ENCODE data around the gene ARSG.
A peak's percentile ranks its signal among the peaks of the same experiment; 100 is the strongest.
"Not testable (repeated sequence)": the region's sequence is repeated elsewhere in the genome, so short reads cannot be mapped to it uniquely, and the experiment has no call there.

Gene ARSG

DNA sequence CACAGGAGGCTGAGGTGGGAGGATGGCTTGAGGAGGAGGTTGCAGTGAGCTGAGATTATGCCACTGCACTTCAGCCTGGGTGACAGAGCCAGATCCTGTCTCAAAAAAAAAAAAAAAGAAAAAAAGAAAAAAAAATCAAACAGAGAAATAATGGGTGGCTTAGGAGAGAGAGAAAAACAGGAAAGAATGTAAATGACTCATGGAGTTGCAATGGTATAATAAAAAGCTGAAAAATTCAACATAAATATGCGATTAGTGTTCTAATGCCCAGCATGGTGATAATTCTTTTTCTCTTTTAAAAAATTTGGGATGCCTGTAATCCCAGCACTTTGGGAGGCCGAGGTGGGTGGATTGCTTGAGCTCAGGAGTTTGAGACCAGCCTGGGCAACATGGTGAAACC is 63.0 kb downstream of the ARSG start:
- H3K9me3 ChIP-seq (ENCODE audit: control insufficient read depth, insufficient read depth, low read length); H3K4me3 ChIP-seq (ENCODE audit: low read depth, low read length); H3K27me3 ChIP-seq (ENCODE audit: control insufficient read depth, insufficient read depth, low read length); H3K4me1 ChIP-seq (ENCODE audit: control insufficient read depth, insufficient read depth, low read length); H3K9ac ChIP-seq (ENCODE audit: low read depth, low read length); H3K27ac ChIP-seq (ENCODE audit: low read depth, low read length); H3K36me3 ChIP-seq (ENCODE audit: control insufficient read depth, insufficient read depth, low read length): not testable (repeated sequence)

DNA sequence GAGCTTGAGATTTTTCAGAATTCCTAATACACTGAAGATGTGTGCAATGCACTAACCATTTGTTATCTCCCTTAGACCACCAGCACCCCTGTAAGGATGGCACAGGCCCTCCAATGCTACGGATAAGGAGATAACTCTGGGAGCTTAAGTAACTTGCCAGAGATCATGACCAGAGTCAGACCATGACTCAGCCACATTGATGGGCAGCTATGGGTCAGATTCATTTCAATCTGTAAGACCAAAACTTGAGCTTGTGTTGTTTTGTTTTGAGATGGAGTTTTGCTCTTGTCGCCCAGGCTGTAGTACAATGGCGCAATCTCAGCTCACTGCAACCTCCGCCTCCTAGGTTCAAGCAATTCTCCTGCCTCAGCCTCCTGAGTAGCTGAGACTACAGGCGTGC is 63.8 kb downstream of the ARSG start:
- H3K9me3 ChIP-seq (ENCODE audit: control insufficient read depth, insufficient read depth, low read length); H3K27ac ChIP-seq (ENCODE audit: low read depth, low read length); H3K4me3 ChIP-seq (ENCODE audit: low read depth, low read length); H3K9ac ChIP-seq (ENCODE audit: low read depth, low read length); H3K36me3 ChIP-seq (ENCODE audit: control insufficient read depth, insufficient read depth, low read length); H3K27me3 ChIP-seq (ENCODE audit: control insufficient read depth, insufficient read depth, low read length); H3K4me1 ChIP-seq (ENCODE audit: control insufficient read depth, insufficient read depth, low read length): not testable (repeated sequence)

GRCh38 chr17:68356520-68356919 is 65.2 kb downstream of the ARSG start:
- Histone ChIP-seq H3K27me3 (ENCODE audit: control insufficient read depth, insufficient read depth, low read length) (no peaks in the 10 kb centered on the region), H3K9me3 (ENCODE audit: control insufficient read depth, insufficient read depth, low read length) (no peaks in the 10 kb centered on the region), H3K4me1 (ENCODE audit: control insufficient read depth, insufficient read depth, low read length) (peaks cover 13% of the 10 kb centered on the region), H3K9ac (ENCODE audit: low read depth, low read length) (no peak overlapping the region), H3K4me3 (ENCODE audit: low read depth, low read length) (no peak overlapping the region), H3K27ac (ENCODE audit: low read depth, low read length) (no peak overlapping the region), H3K36me3 (ENCODE audit: control insufficient read depth, insufficient read depth, low read length) (no peaks in the 10 kb centered on the region)

- H3K36me3 ChIP-seq (ENCODE audit: control insufficient read depth, insufficient read depth, low read length): no peaks in the 10 kb centered on the region
- H3K27me3 ChIP-seq (ENCODE audit: control insufficient read depth, insufficient read depth, low read length): no peaks in the 10 kb centered on the region
- H3K9me3 ChIP-seq (ENCODE audit: control insufficient read depth, insufficient read depth, low read length): no peaks in the 10 kb centered on the region
- no peak overlapping the region for H3K27ac ChIP-seq (ENCODE audit: low read depth, low read length)
- peaks cover 13% of the 10 kb centered on the region for H3K4me1 ChIP-seq (ENCODE audit: control insufficient read depth, insufficient read depth, low read length)
- H3K4me3 ChIP-seq (ENCODE audit: low read depth, low read length): no peak overlapping the region
- H3K9ac ChIP-seq (ENCODE audit: low read depth, low read length): no peak overlapping the region
Measured at GRCh38 chr17:68356949-68357455, 65.7 kb downstream of the ARSG start.

DNA sequence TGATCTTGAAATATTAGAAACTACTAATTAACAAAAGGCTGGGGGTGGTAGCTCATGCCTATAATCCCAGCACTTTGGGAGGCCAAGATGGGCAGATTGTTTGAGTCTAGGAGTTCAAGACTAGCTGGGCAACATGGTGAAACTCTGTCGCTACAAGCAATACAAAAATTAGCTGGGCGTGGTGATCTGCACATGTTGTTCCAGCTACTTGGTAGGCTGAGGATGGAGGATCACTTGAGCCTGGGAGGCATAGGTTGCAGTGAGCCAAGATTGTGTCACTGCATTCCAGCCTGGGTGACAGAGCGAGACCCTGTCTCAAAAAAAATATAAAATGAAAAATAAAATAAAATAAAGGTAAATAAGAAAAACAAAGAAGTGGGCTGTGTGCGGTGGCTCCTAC is 66.6 kb downstream of the ARSG start:
- Histone ChIP-seq H3K4me3 (ENCODE audit: low read depth, low read length) (no peak overlapping the region), H3K27ac (ENCODE audit: low read depth, low read length) (no peak overlapping the region), H3K9ac (ENCODE audit: low read depth, low read length) (no peak overlapping the region), H3K4me1 (ENCODE audit: control insufficient read depth, insufficient read depth, low read length) (peaks cover 13% of the 10 kb centered on the region), H3K9me3 (ENCODE audit: control insufficient read depth, insufficient read depth, low read length) (no peaks in the 10 kb centered on the region), H3K27me3 (ENCODE audit: control insufficient read depth, insufficient read depth, low read length) (no peaks in the 10 kb centered on the region), H3K36me3 (ENCODE audit: control insufficient read depth, insufficient read depth, low read length) (no peaks in the 10 kb centered on the region)

DNA sequence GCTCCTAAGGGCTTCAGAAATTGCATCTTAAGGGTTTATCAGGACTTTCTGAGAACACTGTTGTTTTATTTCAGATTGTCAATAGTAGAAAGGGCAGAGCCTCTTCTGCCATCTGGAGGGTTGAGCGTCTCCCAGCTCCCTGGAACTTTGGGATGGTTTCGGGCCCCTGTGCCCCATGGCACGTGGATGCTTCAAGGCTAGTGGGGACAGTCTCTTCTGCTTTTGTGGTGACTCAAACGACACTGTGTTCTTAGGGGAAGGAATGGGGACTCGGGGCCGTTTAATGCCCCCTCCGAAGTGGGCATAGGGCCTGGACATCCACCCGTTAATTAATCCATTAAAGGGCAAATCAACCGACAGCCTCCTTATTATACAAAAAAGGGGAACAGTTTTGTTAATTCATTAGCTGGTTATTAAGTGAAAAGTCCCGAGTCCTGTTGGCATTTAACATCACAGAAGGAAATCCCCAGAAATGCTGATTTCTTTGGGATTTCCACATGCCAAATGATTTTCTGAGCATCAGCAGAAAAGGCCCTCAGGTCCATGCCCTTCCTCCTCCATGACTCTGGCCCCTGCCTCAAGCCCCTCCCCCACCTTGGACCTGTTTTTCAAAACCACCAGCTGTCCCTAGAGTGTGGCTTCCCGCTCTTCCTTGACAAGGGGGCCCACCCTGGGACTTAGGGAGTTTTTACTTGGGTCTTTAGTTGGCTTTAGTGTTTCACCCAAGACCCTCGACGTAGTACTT is 68.7 kb downstream of the ARSG start:
- Histone ChIP-seq H3K9ac (ENCODE audit: low read depth, low read length) (no peak overlapping the region), H3K9me3 (ENCODE audit: control insufficient read depth, insufficient read depth, low read length) (no peaks in the 10 kb centered on the region), H3K4me1 (ENCODE audit: control insufficient read depth, insufficient read depth, low read length) (peaks cover 13% of the 10 kb centered on the region), H3K27me3 (ENCODE audit: control insufficient read depth, insufficient read depth, low read length) (no peaks in the 10 kb centered on the region), H3K36me3 (ENCODE audit: control insufficient read depth, insufficient read depth, low read length) (no peaks in the 10 kb centered on the region), H3K27ac (ENCODE audit: low read depth, low read length) (peak overlapping the region; percentile 29), H3K4me3 (ENCODE audit: low read depth, low read length) (no peak overlapping the region)

DNA sequence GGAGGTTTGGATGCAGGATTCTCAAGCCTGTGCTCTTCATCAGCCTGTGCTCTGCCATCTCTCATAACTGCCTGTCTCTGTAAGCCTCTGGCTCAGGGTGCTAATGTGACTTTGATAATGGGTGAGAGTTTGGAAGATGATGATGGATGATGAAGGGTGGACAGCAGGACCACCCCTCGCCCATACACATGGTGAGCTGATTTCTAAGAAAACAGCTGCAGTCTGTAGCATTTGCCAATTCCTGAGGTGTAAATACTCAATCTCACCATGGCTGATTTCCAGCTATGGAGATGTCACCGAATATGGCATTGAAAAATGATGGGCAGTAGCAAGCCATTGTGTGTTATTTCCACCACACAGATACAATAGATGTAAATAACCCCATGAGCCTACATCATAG is 74.2 kb downstream of the ARSG start:
- H3K36me3 ChIP-seq (ENCODE audit: control insufficient read depth, insufficient read depth, low read length): no peaks in the 10 kb centered on the region
- no peaks in the 10 kb centered on the region for H3K27me3 ChIP-seq (ENCODE audit: control insufficient read depth, insufficient read depth, low read length)
- peaks cover 9% of the 10 kb centered on the region for H3K4me1 ChIP-seq (ENCODE audit: control insufficient read depth, insufficient read depth, low read length)
- H3K9ac ChIP-seq (ENCODE audit: low read depth, low read length): no peak overlapping the region
- H3K9me3 ChIP-seq (ENCODE audit: control insufficient read depth, insufficient read depth, low read length): no peaks in the 10 kb centered on the region
- H3K4me3 ChIP-seq (ENCODE audit: low read depth, low read length): no peak overlapping the region
- H3K27ac ChIP-seq (ENCODE audit: low read depth, low read length): no peak overlapping the region

DNA sequence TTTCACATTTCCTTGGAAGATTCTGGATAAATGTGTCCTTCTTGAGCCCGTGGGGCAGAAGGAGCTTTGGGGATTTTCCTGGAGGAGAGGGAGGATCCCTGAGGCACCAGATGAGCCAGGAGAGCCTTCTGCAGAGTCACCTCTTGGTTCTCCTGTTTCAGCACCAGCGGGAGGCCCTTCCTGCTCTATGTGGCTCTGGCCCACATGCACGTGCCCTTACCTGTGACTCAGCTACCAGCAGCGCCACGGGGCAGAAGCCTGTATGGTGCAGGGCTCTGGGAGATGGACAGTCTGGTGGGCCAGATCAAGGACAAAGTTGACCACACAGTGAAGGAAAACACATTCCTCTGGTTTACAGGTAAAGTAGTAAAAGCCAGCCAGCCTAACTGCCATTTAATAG is 77.1 kb downstream of the ARSG start:
- Histone ChIP-seq H3K4me3 (ENCODE audit: low read depth, low read length) (no peak overlapping the region), H3K27me3 (ENCODE audit: control insufficient read depth, insufficient read depth, low read length) (no peaks in the 10 kb centered on the region)

GRCh38 chr17:68375566-68375965 is 84.3 kb downstream of the ARSG start:
- Histone ChIP-seq H3K9ac (ENCODE audit: low read depth, low read length) (no peak overlapping the region), H3K9me3 (ENCODE audit: control insufficient read depth, insufficient read depth, low read length) (no peaks in the 10 kb centered on the region), H3K27me3 (ENCODE audit: control insufficient read depth, insufficient read depth, low read length) (no peaks in the 10 kb centered on the region), H3K27ac (ENCODE audit: low read depth, low read length) (no peak overlapping the region), H3K4me1 (ENCODE audit: control insufficient read depth, insufficient read depth, low read length) (peaks cover 14% of the 10 kb centered on the region), H3K36me3 (ENCODE audit: control insufficient read depth, insufficient read depth, low read length) (no peaks in the 10 kb centered on the region), H3K4me3 (ENCODE audit: low read depth, low read length) (no peak overlapping the region)

More for the DNA sequence above, 77.1 kb downstream of the ARSG start:
- Histone ChIP-seq H3K27ac (ENCODE audit: low read depth, low read length) (no peak overlapping the region), H3K9me3 (ENCODE audit: control insufficient read depth, insufficient read depth, low read length) (no peaks in the 10 kb centered on the region), H3K36me3 (ENCODE audit: control insufficient read depth, insufficient read depth, low read length) (no peaks in the 10 kb centered on the region), H3K4me1 (ENCODE audit: control insufficient read depth, insufficient read depth, low read length) (0 out of 2 replicates have a peak, but pooled peaks cover 8% of the 10 kb centered on the region), H3K9ac (ENCODE audit: low read depth, low read length) (no peak overlapping the region)

DNA sequence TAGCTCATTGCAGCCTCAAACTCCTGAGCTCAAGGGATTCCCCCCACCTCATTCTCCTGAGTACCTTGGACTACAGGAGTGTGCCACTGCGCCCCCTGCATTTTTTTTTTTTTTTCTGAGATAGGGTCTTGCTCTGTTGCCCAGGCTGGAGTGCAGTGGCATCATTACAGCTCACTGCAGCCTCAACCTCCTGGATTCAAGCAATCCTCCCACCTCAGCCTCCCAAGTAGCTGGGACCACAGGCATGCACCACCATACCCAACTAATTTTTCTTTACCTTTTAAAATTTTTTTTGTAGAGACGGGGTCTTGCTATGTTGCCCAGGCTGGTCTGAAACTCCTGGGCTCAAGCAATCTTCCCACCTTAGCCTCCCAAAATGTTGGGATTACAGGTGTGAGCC is 84.9 kb downstream of the ARSG start:
- not testable (repeated sequence) for H3K4me3 ChIP-seq (ENCODE audit: low read depth, low read length); H3K9ac ChIP-seq (ENCODE audit: low read depth, low read length); H3K9me3 ChIP-seq (ENCODE audit: control insufficient read depth, insufficient read depth, low read length); H3K36me3 ChIP-seq (ENCODE audit: control insufficient read depth, insufficient read depth, low read length); H3K27ac ChIP-seq (ENCODE audit: low read depth, low read length); H3K27me3 ChIP-seq (ENCODE audit: control insufficient read depth, insufficient read depth, low read length)
- H3K4me1 ChIP-seq (ENCODE audit: control insufficient read depth, insufficient read depth, low read length): peaks cover 14% of the 10 kb centered on the region

GRCh38 chr17:68377771-68378267 is 86.5 kb downstream of the ARSG start:
- peak overlapping the region; percentile 80 for H3K27ac ChIP-seq (ENCODE audit: low read depth, low read length)

More at GRCh38 chr17:68377771-68378267, 86.5 kb downstream of the ARSG start:
- H3K27me3 ChIP-seq (ENCODE audit: control insufficient read depth, insufficient read depth, low read length): no peaks in the 10 kb centered on the region
- H3K4me1 ChIP-seq (ENCODE audit: control insufficient read depth, insufficient read depth, low read length): peaks cover 14% of the 10 kb centered on the region
- no peaks in the 10 kb centered on the region for H3K9me3 ChIP-seq (ENCODE audit: control insufficient read depth, insufficient read depth, low read length)
- H3K36me3 ChIP-seq (ENCODE audit: control insufficient read depth, insufficient read depth, low read length): no peaks in the 10 kb centered on the region
- H3K4me3 ChIP-seq (ENCODE audit: low read depth, low read length): no peak overlapping the region
- H3K9ac ChIP-seq (ENCODE audit: low read depth, low read length): 0 out of 2 replicates have a peak overlapping the region, but pooled peaks have one; percentile 9

Data from HUES48 (cell line).